DOHH2 (cell line): ENCODE data around the gene PTGFR.

Experiments
- H3F3A ChIP-seq: fragments of 200-600 bp; sonication (generic), shearing (Covaris generic); 2 replicates; pipeline ENCODE4 v1.6.0; 2016; ENCODE audit warnings: antibody characterized with exemption, mild to moderate bottlenecking; ENCODE audit not compliant: control insufficient read depth, insufficient read depth
- H3K27ac ChIP-seq: fragments of 200-600 bp; sonication (generic); 2 replicates; pipeline ENCODE4 v1.5.1; 2014; ENCODE audit warnings: low read depth, mild to moderate bottlenecking, low read length, moderate library complexity
- H3K27me3 ChIP-seq: fragments of 200-600 bp; sonication (generic); 2 replicates; pipeline ENCODE4 v1.6.1; 2014; ENCODE audit warnings: mild to moderate bottlenecking, low read length, mixed read lengths; ENCODE audit not compliant: control insufficient read depth
- H3K36me3 ChIP-seq: fragments of 200-600 bp; sonication (generic); 2 replicates; pipeline ENCODE4 v1.6.1; 2014; ENCODE audit warnings: mild to moderate bottlenecking, low read length, moderate library complexity, mixed read lengths; ENCODE audit not compliant: control insufficient read depth
- H3K4me1 ChIP-seq: fragments of 200-600 bp; sonication (generic); 2 replicates; pipeline ENCODE4 v1.6.1; 2014; ENCODE audit warnings: mild to moderate bottlenecking, low read length, mixed read lengths; ENCODE audit not compliant: control insufficient read depth
- H3K4me2 ChIP-seq: fragments of 200-600 bp; sonication (generic); 2 replicates; pipeline ENCODE4 v1.6.0; 2014; ENCODE audit warnings: mild to moderate bottlenecking, low read length, moderate library complexity
- H3K4me3 ChIP-seq: fragments of 200-600 bp; sonication (generic); 2 replicates; pipeline ENCODE4 v1.5.1; 2014; ENCODE audit warnings: mild to moderate bottlenecking, low read length, mixed read lengths
- H3K79me2 ChIP-seq: fragments of 200-600 bp; sonication (generic); 2 replicates; pipeline ENCODE4 v1.6.1; 2014; ENCODE audit warnings: mild to moderate bottlenecking, low read length, mixed read lengths; ENCODE audit not compliant: control insufficient read depth
- H3K9me2 ChIP-seq: fragments of 200-600 bp; sonication (generic); replicated peaks from 2 replicates; pipeline ENCODE4 v1.6.1; 2014; ENCODE audit warnings: mild to moderate bottlenecking, low read length, mixed read lengths; ENCODE audit not compliant: control insufficient read depth
- H3K9me3 ChIP-seq: fragments of 200-600 bp; sonication (generic); 2 replicates; pipeline ENCODE4 v1.6.1; 2014; ENCODE audit warnings: antibody characterized with exemption, low read length, mixed read lengths; ENCODE audit not compliant: control insufficient read depth, insufficient read depth
- H4K20me1 ChIP-seq: fragments of 200-600 bp; sonication (generic); 2 replicates; pipeline ENCODE4 v1.6.0; 2014; ENCODE audit warnings: low read depth, mild to moderate bottlenecking, antibody characterized with exemption, low read length, moderate library complexity; ENCODE audit not compliant: control insufficient read depth, insufficient read depth
- EZH2phosphoT487 ChIP-seq: fragments of 200-600 bp; sonication (generic); IDR thresholded peaks from 2 replicates; pipeline ENCODE4 v1.6.1; 2017; ENCODE audit warnings: borderline replicate concordance, mild to moderate bottlenecking, antibody characterized with exemption, low read length, moderate library complexity, mixed read lengths
- TF ChIP-seq, protein P1 (sequence below): fragments of 200-600 bp; sonication (generic); IDR thresholded peaks from one replicate; pipeline ENCODE4 v1.5.1; 2014; ENCODE audit warnings: antibody characterized with exemption, mild to moderate bottlenecking, low read depth, low read length; ENCODE audit not compliant: poor library complexity, severe bottlenecking

Gene PTGFR

DNA sequence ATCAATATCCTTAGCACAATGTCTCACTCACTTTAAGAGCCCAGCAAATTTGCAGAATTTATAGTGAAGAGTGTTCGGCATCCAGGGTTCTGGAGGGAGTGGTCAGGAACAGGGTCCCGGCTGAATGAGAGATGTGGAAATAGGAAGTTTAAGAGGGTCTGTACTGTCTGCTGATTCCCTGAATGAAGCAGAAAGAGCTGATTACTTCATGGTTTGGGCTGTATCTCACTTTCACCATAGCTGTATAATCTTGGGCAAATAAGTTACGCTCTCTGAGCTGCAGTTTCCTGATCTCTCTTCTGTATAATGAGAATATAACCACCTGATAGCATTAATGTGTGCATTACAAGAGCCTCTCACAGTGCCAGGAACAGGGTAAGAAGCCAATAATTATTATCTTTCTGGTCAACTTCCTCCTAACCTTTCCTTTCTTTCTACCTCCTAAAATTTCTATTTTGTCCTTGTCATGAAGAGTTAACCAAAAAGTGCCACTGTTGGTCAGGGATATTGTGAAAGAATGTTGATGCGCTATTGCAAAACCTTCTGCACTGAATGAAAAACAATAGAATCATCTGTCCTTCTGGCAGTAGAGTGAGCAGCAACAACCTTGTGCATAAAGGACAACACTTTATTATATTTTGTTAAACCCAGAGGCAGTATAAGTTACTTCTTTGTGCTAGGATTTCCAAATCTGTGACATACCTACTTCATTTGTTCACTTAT lies 14.7 kb upstream of the PTGFR start:
- Histone ChIP-seq H3K27me3 (no peaks in the 10 kb centered on the region), H3F3A (no peaks in the 10 kb centered on the region), H3K9me2 (no peaks in the 10 kb centered on the region), H3K79me2 (no peaks in the 10 kb centered on the region), H3K4me3 (no peak overlapping the region), H3K27ac (no peak overlapping the region), H3K9me3 (no peaks in the 10 kb centered on the region), H3K36me3 (no peaks in the 10 kb centered on the region), H3K4me1 (no peaks in the 10 kb centered on the region), H3K4me2 (no peak overlapping the region), H4K20me1 (no peaks in the 10 kb centered on the region)
- no peak for TF ChIP-seq EZH2phosphoT487
- TF ChIP-seq, protein P1, sequence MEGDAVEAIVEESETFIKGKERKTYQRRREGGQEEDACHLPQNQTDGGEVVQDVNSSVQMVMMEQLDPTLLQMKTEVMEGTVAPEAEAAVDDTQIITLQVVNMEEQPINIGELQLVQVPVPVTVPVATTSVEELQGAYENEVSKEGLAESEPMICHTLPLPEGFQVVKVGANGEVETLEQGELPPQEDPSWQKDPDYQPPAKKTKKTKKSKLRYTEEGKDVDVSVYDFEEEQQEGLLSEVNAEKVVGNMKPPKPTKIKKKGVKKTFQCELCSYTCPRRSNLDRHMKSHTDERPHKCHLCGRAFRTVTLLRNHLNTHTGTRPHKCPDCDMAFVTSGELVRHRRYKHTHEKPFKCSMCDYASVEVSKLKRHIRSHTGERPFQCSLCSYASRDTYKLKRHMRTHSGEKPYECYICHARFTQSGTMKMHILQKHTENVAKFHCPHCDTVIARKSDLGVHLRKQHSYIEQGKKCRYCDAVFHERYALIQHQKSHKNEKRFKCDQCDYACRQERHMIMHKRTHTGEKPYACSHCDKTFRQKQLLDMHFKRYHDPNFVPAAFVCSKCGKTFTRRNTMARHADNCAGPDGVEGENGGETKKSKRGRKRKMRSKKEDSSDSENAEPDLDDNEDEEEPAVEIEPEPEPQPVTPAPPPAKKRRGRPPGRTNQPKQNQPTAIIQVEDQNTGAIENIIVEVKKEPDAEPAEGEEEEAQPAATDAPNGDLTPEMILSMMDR: no peak

DNA sequence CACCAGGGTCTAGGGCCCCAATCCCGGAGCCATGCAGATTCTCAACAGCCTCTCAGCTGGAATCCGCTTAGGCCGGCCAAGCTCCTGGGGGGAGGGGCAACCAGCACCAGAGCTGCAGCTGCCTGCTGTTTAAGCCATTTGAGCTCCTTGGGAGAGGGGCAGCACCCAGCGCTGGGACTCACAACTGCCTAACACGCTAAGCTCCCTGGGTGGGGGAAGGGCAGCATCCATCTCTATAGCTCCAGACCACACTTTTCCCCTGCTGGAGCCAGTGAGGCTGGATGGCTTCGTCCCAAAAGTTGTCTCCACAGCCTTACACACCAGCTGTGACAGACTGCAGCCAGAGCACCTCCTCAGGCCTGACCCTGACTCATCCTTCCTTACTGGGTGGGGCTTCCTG lies 6.9 kb upstream of the PTGFR start:
- Histone ChIP-seq H3K9me2 (no peaks in the 10 kb centered on the region), H3F3A (no peaks in the 10 kb centered on the region), H3K27ac (no peak overlapping the region), H3K4me2 (no peak overlapping the region), H3K79me2 (no peaks in the 10 kb centered on the region), H3K36me3 (no peaks in the 10 kb centered on the region), H4K20me1 (no peaks in the 10 kb centered on the region), H3K27me3 (no peaks in the 10 kb centered on the region), H3K9me3 (no peaks in the 10 kb centered on the region), H3K4me1 (no peaks in the 10 kb centered on the region), H3K4me3 (no peak overlapping the region)
- TF ChIP-seq, protein P1: no peak
- TF ChIP-seq EZH2phosphoT487: no peak

DNA sequence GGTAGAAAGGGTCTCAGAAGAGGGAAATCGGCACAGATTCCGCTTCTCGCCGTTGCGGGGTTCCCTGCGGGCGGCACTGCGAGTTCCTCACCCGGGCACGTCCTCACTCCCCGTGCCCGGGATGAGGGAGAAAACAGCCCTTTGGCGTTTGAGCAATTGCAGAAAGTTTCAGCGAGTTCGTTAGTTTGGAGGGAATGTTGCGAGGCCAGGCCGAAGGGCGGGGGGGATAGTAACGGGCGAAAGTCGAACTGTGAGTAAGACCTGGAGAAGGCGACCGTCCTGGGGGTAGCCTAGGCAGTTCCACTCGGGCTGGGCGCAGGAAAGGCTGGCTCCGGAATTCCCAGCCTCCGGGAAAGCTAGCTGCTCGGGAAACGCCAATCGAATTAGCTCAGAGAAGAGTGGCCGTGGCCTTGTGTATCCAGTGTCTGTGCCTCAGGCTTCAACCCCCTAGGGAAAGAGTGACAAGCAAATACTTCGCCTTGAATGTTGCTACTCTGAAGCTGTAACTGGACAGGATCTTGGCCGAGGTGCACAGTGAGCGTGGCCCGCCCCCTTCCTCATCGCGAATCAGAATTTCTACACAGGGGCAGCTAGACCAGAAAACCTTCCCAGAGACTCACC lies 787 bp downstream of the PTGFR start:
- H3K9me2 ChIP-seq: no peaks in the 10 kb centered on the region
- H3K36me3 ChIP-seq: no peaks in the 10 kb centered on the region
- H3F3A ChIP-seq: no peaks in the 10 kb centered on the region
- H3K4me2 ChIP-seq: no peak overlapping the region
- no peak overlapping the region for H3K4me3 ChIP-seq
- no peaks in the 10 kb centered on the region for H3K79me2 ChIP-seq
- no peaks in the 10 kb centered on the region for H3K9me3 ChIP-seq
- no peak overlapping the region for H3K27ac ChIP-seq
- TF ChIP-seq, protein P1: no peak
- TF ChIP-seq EZH2phosphoT487: no peak
- no peaks in the 10 kb centered on the region for H3K4me1 ChIP-seq
- no peaks in the 10 kb centered on the region for H3K27me3 ChIP-seq
- H4K20me1 ChIP-seq: no peaks in the 10 kb centered on the region
